PC-9 (cell line): ENCODE data around the gene SELPLG. TPM values are rescaled to one million over a fixed set of nuclear protein-coding genes. Genes with fewer than 3 reads are reported as not detected.

Source experiments
- BruUV-seq: library from RNA; stranded (reverse); fragments of 400-500 nt; replicated peaks from 2 replicates; lab custom pipeline; 2021; lab: Mats Ljungman, UMichigan
- CTCF ChIA-PET: fragments of 300-600 bp; sonication (Branson Sonifier 250); formaldehyde crosslinking; loops from one replicate; lab custom pipeline; 2022; ENCODE audit warnings: antibody characterized with exemption; lab: Charles Lee
- POLR2A ChIA-PET: fragments of 300-600 bp; sonication (Branson Sonifier 250); formaldehyde crosslinking; loops from one replicate; lab custom pipeline; 2022; ENCODE audit warnings: antibody characterized with exemption; ENCODE audit not compliant: unreplicated experiment; lab: Charles Lee
- DNase-seq, 2 experiments: peaks; one replicate each; pipeline versions ENCODE4 v3.0.0 to v3.0.0-alpha.2; 2015 to 2022; ENCODE audit warnings: mixed read lengths in 1 of 2
- H2AFZ ChIP-seq: fragments of 200-600 bp; sonication (generic); 2 replicates; pipeline ENCODE4 v1.8.1; 2017; ENCODE audit warnings: antibody characterized with exemption
- H3F3A ChIP-seq: fragments of 200-600 bp; sonication (generic); 2 replicates; pipeline ENCODE4 v1.8.1; 2017; ENCODE audit warnings: antibody characterized with exemption, mild to moderate bottlenecking, low read depth; ENCODE audit not compliant: insufficient read depth
- H3K27ac ChIP-seq: fragments of 200-600 bp; sonication (generic); 2 replicates; pipeline ENCODE4 v1.6.1; 2016; ENCODE audit warnings: mixed run types
- H3K27me3 ChIP-seq: fragments of 200-600 bp; sonication (generic); 2 replicates; pipeline ENCODE4 v1.6.1; 2016; ENCODE audit warnings: low read depth, mixed run types; ENCODE audit not compliant: insufficient read depth
- H3K36me3 ChIP-seq: fragments of 200-600 bp; sonication (generic); 2 replicates; pipeline ENCODE4 v1.6.1; 2016; ENCODE audit warnings: low read depth, mixed run types
- H3K4me1 ChIP-seq: fragments of 200-600 bp; sonication (generic); replicated peaks from 2 replicates; pipeline ENCODE4 v1.6.1; 2016; ENCODE audit warnings: mixed run types; ENCODE audit not compliant: insufficient read depth
- H3K4me2 ChIP-seq: fragments of 200-600 bp; sonication (generic); 2 replicates; pipeline ENCODE4 v1.6.1; 2017; ENCODE audit warnings: mixed run types
- H3K4me3 ChIP-seq: fragments of 200-600 bp; sonication (generic); 2 replicates; pipeline ENCODE4 v1.6.1; 2016; ENCODE audit warnings: mixed run types
- H3K79me2 ChIP-seq: fragments of 200-600 bp; sonication (generic); 2 replicates; pipeline ENCODE4 v1.6.1; 2017; ENCODE audit warnings: low read depth, mixed run types
- H3K9me2 ChIP-seq: fragments of 200-600 bp; sonication (generic); 2 replicates; pipeline ENCODE4 v1.8.1; 2017; ENCODE audit warnings: mild to moderate bottlenecking; ENCODE audit not compliant: insufficient read depth
- H3K9me3 ChIP-seq: fragments of 200-600 bp; sonication (generic); 2 replicates; pipeline ENCODE4 v1.8.1; 2016; ENCODE audit warnings: low read depth; ENCODE audit not compliant: insufficient read depth
- H4K20me1 ChIP-seq: fragments of 200-600 bp; sonication (generic); 2 replicates; pipeline ENCODE4 v1.8.1; 2017; ENCODE audit not compliant: insufficient read depth
- CTCF ChIP-seq: fragments of 200-600 bp; sonication (generic); conservative IDR thresholded peaks from 2 replicates; pipeline ENCODE4 v1.6.1; 2017; ENCODE audit warnings: mixed run types, antibody characterized with exemption, mild to moderate bottlenecking, moderate library complexity
- EZH2 ChIP-seq: fragments of 200-600 bp; sonication (generic); IDR thresholded peaks from 2 replicates; pipeline ENCODE4 v1.8.0; 2017; ENCODE audit warnings: antibody characterized with exemption, low read depth
- intact Hi-C: fragments of 100-400 bp; cut with micrococcal nuclease; formaldehyde crosslinking; loops from one replicate; pipeline ENCODE4 v1.10.0; 2022; ENCODE audit not compliant: unreplicated experiment
- total RNA-seq: library from RNA; stranded (reverse); gene quantifications from 2 replicates; pipeline ENCODE4 v1.2.3, GENCODE V29; 2021

Gene SELPLG
- total RNA-seq, 1 experiment from 2014 or later, result 0.96 TPM

- H4K20me1 ChIP-seq, result no peaks in the 10 kb centered on the region
- no peaks in the 10 kb centered on the region for H3K36me3 ChIP-seq
- no peaks in the 10 kb centered on the region for H3K9me3 ChIP-seq
- ChIA-PET POLR2A (no interaction called here), CTCF (no interaction called here)
- TF ChIP-seq CTCF, result no peak
- no peak for TF ChIP-seq EZH2
- no peaks in the 10 kb centered on the region for H3K9me2 ChIP-seq
- no peak overlapping the region for H3K4me2 ChIP-seq
- no peak overlapping the region for H3K4me3 ChIP-seq
- H3K4me1 ChIP-seq, result no peaks in the 10 kb centered on the region
- H3K27me3 ChIP-seq, result peaks cover 14% of the 10 kb centered on the region; the same call in 1 of the 2 replicates
- H2AFZ ChIP-seq, result no peak overlapping the region
- DNase-seq, result no peak
- no TSS peak for BruUV-seq
- no peaks in the 10 kb centered on the region for H3K79me2 ChIP-seq
- intact Hi-C loops, result no loop called here
- H3K27ac ChIP-seq, result no peak overlapping the region
- H3F3A ChIP-seq, result no peaks in the 10 kb centered on the region
These were observed 49.7 kb downstream of the SELPLG start for GRCh38 chr12:108583991-108584390.

- Histone ChIP-seq H3K9me2 (no peaks in the 10 kb centered on the region), H3F3A (no peaks in the 10 kb centered on the region), H3K79me2 (no peaks in the 10 kb centered on the region), H3K4me1 (no peaks in the 10 kb centered on the region), H4K20me1 (no peaks in the 10 kb centered on the region), H3K4me3 (no peak overlapping the region), H3K4me2 (no peak overlapping the region), H3K27me3 (peaks cover 14% of the 10 kb centered on the region; the same call in 1 of the 2 replicates), H3K36me3 (no peaks in the 10 kb centered on the region), H2AFZ (no peak overlapping the region), H3K27ac (no peak overlapping the region), H3K9me3 (no peaks in the 10 kb centered on the region)
- POLR2A ChIA-PET, result no interaction called here
- intact Hi-C loops, result no loop called here
- no TSS peak for BruUV-seq
- no peak for DNase-seq
- no peak for TF ChIP-seq CTCF
- no peak for TF ChIP-seq EZH2
- CTCF ChIA-PET, result no interaction called here
These were observed 50.5 kb downstream of the SELPLG start for GRCh38 chr12:108582978-108583770.

- Histone ChIP-seq H3K4me2 (no peak overlapping the region), H3K79me2 (no peaks in the 10 kb centered on the region), H3K27me3 (peaks cover 14% of the 10 kb centered on the region; the same call in 1 of the 2 replicates), H2AFZ (no peak overlapping the region), H3K9me3 (no peaks in the 10 kb centered on the region), H3K27ac (no peak overlapping the region), H3K36me3 (no peaks in the 10 kb centered on the region), H3K4me1 (no peaks in the 10 kb centered on the region), H3F3A (no peaks in the 10 kb centered on the region), H3K9me2 (no peaks in the 10 kb centered on the region), H4K20me1 (no peaks in the 10 kb centered on the region), H3K4me3 (no peak overlapping the region)
- ChIA-PET CTCF (no interaction called here), POLR2A (no interaction called here)
- DNase-seq, result no peak
- TF ChIP-seq EZH2 (no peak), CTCF (no peak)
- intact Hi-C loops, result no loop called here
- no TSS peak for BruUV-seq
These were observed 51.2 kb downstream of the SELPLG start for GRCh38 chr12:108582509-108582908.
